ENCODE data around the gene GRIA3. TPM values are rescaled to one million over a fixed set of nuclear protein-coding genes. Genes with fewer than 3 reads are reported as not detected.

Gene GRIA3
- total RNA-seq, 1 experiment from 2014 or later = not detected

GRCh38 chrX:123190096-123190495, 6.0 kb downstream of the GRIA3 start:
- CTCF ChIA-PET = no interaction called here
- BruUV-seq (replicated peaks) = no TSS peak

More at GRCh38 chrX:123190096-123190495, 6.0 kb downstream of the GRIA3 start:
- no peak for ATAC-seq
- H3K27ac ChIP-seq (ENCODE audit: low read depth, low read length) = no peak overlapping the region
- intact Hi-C loops (cut with micrococcal nuclease) = no loop called here
- ChIA-PET POLR2A (no interaction called here), RAD21 (ENCODE audit: low non-redundant PET in 1 of 2, low total read pairs in 2 of 2, uncharacterized antibody in 2 of 2, unreplicated experiment in 2 of 2) (no interaction called here)
- peaks cover 4% of the 10 kb centered on the region; the same call in 1 of the 2 replicates for H3K27me3 ChIP-seq (ENCODE audit: insufficient read depth, low read length)
- no peaks in the 10 kb centered on the region for H3K36me3 ChIP-seq (ENCODE audit: control insufficient read depth in 1 of 2, insufficient read depth in 2 of 2, low read length in 2 of 2)
- no peak for DNase-seq (ENCODE audit: low read depth, low spot score)
- H4K20me1 ChIP-seq (ENCODE audit: insufficient read depth) = no peaks in the 10 kb centered on the region
- H3K4me3 ChIP-seq (replicated peaks in 1 of 2; ENCODE audit: low read depth in 1 of 2, low read length in 2 of 2) = no peak overlapping the region
- no peak overlapping the region for H2AFZ ChIP-seq (ENCODE audit: low read depth, low read length, poor library complexity, severe bottlenecking)
- H3K4me2 ChIP-seq (ENCODE audit: low read length) = no peak overlapping the region
- H3K9ac ChIP-seq (ENCODE audit: low read length) = no peak overlapping the region
- TF ChIP-seq, protein P1, sequence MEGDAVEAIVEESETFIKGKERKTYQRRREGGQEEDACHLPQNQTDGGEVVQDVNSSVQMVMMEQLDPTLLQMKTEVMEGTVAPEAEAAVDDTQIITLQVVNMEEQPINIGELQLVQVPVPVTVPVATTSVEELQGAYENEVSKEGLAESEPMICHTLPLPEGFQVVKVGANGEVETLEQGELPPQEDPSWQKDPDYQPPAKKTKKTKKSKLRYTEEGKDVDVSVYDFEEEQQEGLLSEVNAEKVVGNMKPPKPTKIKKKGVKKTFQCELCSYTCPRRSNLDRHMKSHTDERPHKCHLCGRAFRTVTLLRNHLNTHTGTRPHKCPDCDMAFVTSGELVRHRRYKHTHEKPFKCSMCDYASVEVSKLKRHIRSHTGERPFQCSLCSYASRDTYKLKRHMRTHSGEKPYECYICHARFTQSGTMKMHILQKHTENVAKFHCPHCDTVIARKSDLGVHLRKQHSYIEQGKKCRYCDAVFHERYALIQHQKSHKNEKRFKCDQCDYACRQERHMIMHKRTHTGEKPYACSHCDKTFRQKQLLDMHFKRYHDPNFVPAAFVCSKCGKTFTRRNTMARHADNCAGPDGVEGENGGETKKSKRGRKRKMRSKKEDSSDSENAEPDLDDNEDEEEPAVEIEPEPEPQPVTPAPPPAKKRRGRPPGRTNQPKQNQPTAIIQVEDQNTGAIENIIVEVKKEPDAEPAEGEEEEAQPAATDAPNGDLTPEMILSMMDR (IDR thresholded peaks at IDR 0.05 in 2 of 3, conservative IDR thresholded peaks at IDR 0.05 in 1 of 3; ENCODE audit: borderline replicate concordance in 1 of 3, insufficient read depth in 1 of 3, low read depth in 2 of 3, low read length in 2 of 3) = no peak
- TF ChIP-seq JUND (IDR thresholded peaks at IDR 0.05) (no peak), RAD21 (IDR thresholded peaks at IDR 0.05; ENCODE audit: low read depth) (no peak), CBX3 (IDR thresholded peaks at IDR 0.05; ENCODE audit: low read depth) (no peak), POLR2A (IDR thresholded peaks at IDR 0.05; ENCODE audit: borderline replicate concordance, extremely low read depth, insufficient read depth, insufficient read length) (no peak), MAX (IDR thresholded peaks at IDR 0.05) (no peak), FOSL1 (IDR thresholded peaks at IDR 0.05; ENCODE audit: low read depth) (no peak), REST (IDR thresholded peaks at IDR 0.05; ENCODE audit: low read depth) (no peak), POLR2AphosphoS5 (IDR thresholded peaks at IDR 0.05; ENCODE audit: low read depth, low read length) (no peak), CEBPB (IDR thresholded peaks at IDR 0.05; ENCODE audit: low read depth) (no peak), SP1 (IDR thresholded peaks at IDR 0.05; ENCODE audit: low read depth) (no peak), ZFX (IDR thresholded peaks at IDR 0.05) (no peak), ELF1 (IDR thresholded peaks at IDR 0.05; ENCODE audit: borderline replicate concordance, low read depth) (no peak), ZNF274 (IDR thresholded peaks at IDR 0.05; ENCODE audit: low read depth, low read length) (no peak), YY1 (IDR thresholded peaks at IDR 0.05; ENCODE audit: extremely low read depth, insufficient replicate concordance, low read depth, low read length) (no peak), TCF7L2 (IDR thresholded peaks at IDR 0.05; ENCODE audit: borderline replicate concordance, extremely low read depth, insufficient read depth, insufficient read length) (no peak), SRF (IDR thresholded peaks at IDR 0.05; ENCODE audit: low read depth) (no peak)
- H3K79me2 ChIP-seq (ENCODE audit: insufficient read depth, low read length) = no peaks in the 10 kb centered on the region
- no peaks in the 10 kb centered on the region for H3K9me2 ChIP-seq (ENCODE audit: insufficient read depth)
- no peaks in the 10 kb centered on the region for H3K4me1 ChIP-seq (ENCODE audit: control insufficient read depth in 1 of 2, insufficient read depth in 2 of 2, low read length in 2 of 2)
- no peaks in the 10 kb centered on the region for H3K9me3 ChIP-seq (ENCODE audit: control insufficient read depth in 1 of 2, insufficient read depth in 1 of 2, low read depth in 1 of 2, low read length in 2 of 2)
